ENCODE results near the gene TDRD6.
"Not testable (repeated sequence)": the region's sequence is repeated elsewhere in the genome, so short reads cannot be mapped to it uniquely, and the experiment has no call there.

Gene TDRD6

GRCh38 chr6:46743425-46744158 is 55.9 kb downstream of the TDRD6 start:
- DNase-seq (ENCODE audit: low read depth) = no peak

- DNase-seq (ENCODE audit: low read depth) = not testable (repeated sequence)
These were observed 56.6 kb downstream of the TDRD6 start for GRCh38 chr6:46744159-46744725.

- DNase-seq (ENCODE audit: low read depth) = no peak
These were observed 58.3 kb downstream of the TDRD6 start for GRCh38 chr6:46745973-46746372.

DNA sequence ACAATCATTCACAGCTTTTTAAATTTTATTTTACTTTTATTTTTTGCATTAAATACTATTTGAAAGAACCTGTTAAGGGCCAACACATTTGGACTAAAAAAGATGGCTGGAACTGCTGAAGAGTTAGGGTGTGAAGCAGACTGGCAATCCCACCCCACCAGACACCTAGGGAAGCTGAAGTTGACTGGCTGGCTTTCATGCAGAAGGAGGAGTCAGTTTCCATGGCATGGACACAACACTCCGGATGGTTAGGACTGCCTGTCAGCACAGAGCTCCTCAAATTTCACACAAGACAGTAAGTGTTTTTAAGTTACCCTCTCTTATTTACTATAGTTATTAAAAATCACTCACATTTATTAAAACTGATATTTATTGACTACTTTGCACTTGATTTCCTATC is 59.0 kb downstream of the TDRD6 start, which contains the start of gene ANKRD66:
Gene ANKRD66 (plus strand): TSS at position 238 of the 400 bp plus-strand sequence. CDS start 5,016 bp downstream, outside the sequence.
- DNase-seq (ENCODE audit: low read depth) = no peak

GRCh38 chr6:46748940-46749503 is 61.3 kb downstream of the TDRD6 start:
- no peak for DNase-seq (ENCODE audit: low read depth)

GRCh38 chr6:46749731-46750130 is 62.0 kb downstream of the TDRD6 start:
- no peak for DNase-seq (ENCODE audit: low read depth)

DNA sequence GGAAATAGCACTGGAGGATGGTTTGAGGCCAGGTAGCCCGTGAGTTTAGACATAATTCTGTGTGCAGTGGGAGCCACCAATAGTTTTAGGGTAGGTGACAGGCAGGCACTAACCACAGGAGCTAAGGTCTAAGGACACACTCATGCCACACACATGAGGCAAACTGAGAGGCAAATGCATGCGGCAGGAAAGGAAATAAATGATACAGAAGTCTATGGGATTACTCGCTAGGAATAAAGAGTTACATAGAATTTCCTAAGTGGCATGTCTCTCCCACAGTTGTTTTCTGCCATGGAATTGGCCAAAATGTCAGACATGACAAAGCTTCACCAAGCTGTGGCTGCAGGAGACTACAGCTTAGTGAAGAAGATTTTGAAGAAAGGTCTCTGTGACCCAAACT is 64.0 kb downstream of the TDRD6 start:
- no peak for DNase-seq (ENCODE audit: low read depth)

Data from activated T-cell treated with anti-CD3 and anti-CD28 coated beads for 48 hours (primary cell).